Stimulated activated CD4-positive, alpha-beta T cell treated with anti-CD3 and anti-CD28 coated beads, Interleukin-12 subunit alpha, Interleukin-12 subunit beta, amount 100 ng/mL, for 48 hours (primary cell): ENCODE data around the gene CDKN3.
"Not testable (repeated sequence)": the region's sequence is repeated elsewhere in the genome, so short reads cannot be mapped to it uniquely, and the experiment has no call there.

Experiments
- DNase-seq, 3 donors: peaks; one replicate each; pipeline ENCODE4 v3.0.0-alpha.2; 2020; ENCODE audit warnings: low read depth in 2 of 3, low spot score in 1 of 3

CDKN3 gene

DNA sequence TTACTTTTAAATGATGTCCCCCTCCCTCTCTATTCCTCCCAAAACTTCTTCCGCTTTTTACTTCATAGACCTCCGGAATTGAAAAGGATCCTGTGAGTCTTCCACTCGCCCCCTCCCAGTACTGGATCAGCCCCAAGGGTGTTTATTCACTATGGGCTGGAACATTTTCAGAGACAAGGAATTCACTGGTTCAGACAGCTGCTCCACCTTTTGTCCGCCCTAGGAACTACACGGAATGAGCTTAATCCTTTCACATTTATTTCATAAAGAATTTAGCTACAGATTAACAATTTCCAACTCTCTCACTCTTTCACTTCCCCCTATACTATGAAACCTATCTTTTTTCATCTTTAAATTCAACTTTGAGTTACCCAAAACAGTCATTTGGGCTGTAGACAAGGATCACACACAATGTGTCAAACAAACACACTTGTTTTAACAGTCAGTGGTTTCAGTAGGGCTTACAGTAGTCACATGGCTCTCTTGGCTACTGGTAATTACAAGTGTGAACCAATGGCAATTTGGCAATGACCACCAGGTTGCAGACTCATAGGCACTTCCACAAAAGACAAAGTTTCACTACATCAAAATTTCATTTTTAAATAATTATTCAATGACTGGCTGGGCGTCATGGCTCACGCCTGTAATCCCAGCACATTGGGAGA lies 23.8 kb downstream of the CDKN3 start:
- no peak for DNase-seq

DNA sequence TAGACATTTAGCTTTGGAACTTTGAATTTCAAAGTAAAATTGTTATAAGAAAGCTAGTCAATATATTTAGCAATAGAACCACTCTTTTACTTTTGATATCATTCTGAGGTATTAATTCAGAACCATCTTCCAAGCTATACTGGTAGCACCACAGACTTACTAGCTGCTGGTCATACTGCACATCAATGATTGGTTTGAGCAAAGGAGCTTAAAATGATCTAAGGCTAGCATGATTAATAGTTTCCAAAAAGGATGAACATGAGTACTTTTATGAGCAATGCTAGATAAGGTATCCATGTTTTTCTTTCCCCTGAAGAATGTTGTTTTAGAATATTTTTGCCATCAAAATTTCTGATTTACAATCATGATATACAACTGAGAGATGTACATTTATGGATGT lies 27.2 kb downstream of the CDKN3 start:
- no peak for DNase-seq

DNA sequence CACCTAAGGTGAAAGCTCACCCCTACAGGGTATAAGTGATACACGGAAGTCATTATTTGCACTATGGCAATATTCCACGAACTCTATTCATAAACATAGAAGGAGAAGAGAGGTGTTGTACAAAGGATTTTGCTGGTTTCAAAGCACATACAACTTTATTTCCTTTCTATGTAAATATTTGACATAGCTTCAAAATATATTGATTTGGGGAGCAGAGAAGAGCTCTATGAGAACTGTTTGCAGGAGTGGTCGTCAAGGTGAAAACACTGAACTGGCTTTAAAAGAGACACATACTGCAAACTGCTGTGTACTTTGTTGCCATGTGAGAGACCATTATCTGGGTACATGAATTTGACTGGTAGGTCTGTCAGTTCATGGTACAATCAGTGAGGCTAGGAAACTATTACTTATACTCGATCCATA lies 27.7 kb downstream of the CDKN3 start:
- DNase-seq, result no peak

DNA sequence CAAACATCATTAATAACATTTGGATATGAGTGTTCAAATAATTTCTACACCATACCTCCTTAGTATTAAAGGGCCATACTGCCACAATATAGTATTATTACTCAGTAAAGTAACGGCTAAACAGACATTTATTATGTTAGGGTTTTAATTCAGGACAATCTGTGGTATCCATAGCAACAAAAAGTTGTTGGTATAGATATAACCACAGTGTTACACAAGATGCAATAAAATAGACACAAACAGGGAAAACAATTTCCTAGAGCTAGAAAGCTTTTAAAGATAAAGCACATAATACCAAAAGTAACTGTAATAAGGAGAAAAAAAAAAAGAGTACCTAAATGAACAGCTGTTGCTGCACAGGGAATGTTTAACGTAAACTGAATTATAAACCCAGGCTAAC lies 28.3 kb downstream of the CDKN3 start:
- DNase-seq, result no peak

DNA sequence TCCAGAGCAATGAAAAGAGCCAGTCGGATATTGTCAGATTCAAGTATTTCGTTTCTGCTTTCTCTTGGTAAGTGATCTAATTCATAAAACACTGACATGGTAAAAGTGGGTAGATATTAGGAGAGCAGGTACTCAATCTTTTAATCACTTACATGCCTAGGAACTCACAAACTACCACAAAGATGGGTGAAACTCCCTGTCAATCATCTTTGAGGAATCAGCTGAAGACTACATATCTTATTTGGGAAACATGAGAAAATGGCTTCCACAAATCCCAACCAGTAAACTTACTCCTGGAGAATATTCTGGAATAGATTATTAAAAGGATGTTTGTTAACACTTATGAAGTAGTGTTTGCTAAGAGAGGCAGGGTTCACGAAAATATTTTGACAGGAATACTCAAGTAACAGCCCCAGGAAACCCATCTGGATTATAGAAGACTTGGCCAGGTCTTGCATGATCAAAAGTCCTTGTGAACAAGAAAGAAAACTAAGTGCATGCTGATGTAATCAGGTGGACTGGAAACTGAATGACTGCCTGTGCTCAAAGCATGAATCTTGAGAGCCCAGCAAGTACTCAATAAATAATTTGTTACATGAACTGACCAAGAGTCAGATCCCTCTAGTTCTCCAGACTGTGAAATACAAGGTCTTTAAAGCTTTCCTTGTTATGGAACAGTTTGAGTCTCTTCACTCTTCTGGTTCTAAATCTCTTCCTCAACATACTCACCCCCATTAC lies 28.9 kb downstream of the CDKN3 start:
- DNase-seq, result no peak

DNA sequence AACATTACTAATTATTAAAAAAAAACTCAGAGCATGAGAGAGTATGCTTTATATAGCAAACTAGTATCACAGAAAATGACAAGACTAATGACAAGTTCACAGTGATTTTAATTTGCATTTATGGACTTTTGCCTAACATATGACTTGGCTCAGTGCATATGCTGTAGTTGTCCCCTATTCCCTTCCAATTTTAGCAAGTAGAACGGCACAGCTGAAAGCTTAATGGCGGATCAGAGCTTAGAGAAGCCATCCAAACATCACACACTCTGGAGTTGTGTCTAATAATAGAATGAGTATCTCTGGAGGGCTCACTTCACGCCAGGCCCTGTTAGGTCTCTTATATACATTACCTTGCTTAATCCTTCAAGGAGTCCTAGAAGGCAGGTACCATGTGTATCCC lies 31.1 kb downstream of the CDKN3 start:
- DNase-seq, result no peak

DNA sequence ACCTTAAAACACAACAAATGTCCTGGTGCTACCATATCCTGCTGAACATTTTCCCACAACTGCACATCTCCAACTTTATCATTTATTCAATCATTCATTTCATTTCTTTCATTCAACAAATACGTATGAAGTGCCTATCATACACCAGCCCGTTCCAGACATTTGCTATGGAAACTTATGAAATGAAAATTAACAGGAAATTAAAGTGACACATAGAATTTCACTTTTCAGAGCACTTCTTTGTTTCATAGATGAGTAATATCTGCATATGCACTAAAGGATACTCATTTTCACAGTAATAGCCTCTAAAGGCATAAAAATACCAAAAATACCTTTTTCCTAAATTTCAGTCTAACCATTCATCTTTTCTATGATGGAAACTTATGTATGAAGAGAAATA lies 31.7 kb downstream of the CDKN3 start:
- DNase-seq, result no peak

DNA sequence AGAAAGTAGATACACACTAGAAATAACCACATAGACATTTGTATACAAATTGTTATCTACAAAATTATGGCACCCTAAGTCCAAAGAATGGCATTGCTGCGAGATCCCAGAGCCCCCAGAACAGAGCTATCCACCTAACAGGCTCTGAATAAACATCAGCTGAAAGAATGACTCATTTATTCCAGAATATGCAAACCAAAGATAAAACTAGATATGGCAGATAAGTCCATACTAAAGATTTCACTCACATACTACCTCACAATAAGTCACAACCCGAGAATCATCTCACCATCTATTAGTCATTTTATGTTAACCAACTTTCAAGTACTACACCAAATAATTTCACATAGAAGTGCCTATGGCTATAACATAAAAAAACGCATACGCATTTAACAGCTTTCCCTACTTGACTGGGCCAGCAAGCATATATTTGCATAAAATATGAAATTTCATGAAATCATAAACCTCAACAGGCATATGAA lies 38.7 kb downstream of the CDKN3 start:
- no peak for DNase-seq

DNA sequence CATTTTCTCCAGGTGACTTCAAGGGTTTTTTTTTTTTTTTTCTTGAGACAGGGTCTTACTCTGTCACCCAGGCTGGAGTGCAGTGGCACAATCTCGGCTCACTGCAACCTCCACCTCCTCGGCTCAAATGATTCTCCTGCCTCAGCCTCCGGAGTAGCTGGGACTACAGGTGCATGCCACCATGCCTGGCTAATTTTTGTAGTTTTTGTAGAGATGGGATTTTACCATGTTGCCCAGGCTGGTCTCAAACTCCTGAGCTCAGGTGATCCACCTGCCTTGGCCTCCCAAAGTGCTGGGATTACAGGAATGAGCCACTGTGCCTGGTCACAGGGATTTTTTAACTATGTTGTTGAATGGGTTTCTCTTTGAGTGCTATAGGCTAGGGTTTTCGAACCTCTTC lies 41.1 kb downstream of the CDKN3 start:
- not testable (repeated sequence) for DNase-seq

DNA sequence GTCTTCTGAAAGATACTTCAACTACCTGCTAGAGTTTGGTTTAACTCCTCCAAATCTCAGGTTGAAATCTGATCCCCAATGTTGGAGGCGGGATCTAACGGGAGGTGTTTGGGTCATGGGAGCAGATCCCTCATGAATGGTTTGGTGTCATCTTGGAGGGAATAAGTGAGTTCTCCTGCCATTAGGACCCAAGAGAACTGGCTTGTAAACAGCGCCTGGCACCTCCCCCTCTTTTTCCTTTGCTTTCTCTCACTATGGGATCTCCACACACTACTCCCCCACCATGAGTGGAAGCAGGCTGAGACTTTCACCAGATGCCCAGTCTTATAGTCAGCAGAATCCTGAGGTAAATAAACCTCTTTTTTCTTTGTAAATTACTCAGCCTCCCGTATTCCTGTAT lies 41.9 kb downstream of the CDKN3 start:
- DNase-seq, result no peak

DNA sequence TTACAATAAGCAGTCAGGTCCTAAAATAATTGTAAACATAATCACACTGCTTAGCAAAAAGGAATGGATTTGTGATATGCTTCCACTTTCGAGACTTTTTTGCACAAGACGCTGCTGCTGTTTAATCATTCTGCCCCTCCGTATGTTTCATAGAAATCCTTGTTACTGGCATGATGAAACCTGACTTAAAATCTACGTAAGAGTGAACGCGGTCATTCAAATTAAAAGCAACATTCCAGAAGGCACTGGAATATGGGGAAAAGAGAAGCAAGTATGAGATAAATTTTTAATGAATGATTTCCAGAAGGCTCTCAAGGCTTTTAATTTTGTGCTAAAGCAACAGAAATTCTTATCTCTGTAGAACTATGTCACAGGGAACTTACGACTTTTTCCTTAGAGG lies 43.2 kb downstream of the CDKN3 start:
- no peak for DNase-seq

DNA sequence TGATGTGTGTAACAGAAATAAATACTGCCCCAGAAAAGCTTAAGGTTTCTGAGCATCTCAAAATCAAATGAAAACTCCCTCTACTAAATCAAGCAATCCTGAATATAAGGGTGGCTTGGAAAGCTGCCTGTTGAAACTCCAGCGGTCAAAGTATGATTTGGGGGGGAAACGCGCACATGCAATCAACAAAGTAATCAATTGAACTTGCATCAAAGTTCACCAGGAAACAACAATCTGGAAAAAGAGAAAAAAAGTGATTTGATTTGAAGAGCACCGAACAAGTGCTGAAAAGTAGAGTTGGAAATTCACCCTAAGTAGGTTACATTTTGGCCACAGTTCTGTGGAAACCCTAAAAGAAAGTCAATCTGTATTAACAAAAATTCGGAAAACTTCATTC lies 43.7 kb downstream of the CDKN3 start:
- DNase-seq, result no peak

DNA sequence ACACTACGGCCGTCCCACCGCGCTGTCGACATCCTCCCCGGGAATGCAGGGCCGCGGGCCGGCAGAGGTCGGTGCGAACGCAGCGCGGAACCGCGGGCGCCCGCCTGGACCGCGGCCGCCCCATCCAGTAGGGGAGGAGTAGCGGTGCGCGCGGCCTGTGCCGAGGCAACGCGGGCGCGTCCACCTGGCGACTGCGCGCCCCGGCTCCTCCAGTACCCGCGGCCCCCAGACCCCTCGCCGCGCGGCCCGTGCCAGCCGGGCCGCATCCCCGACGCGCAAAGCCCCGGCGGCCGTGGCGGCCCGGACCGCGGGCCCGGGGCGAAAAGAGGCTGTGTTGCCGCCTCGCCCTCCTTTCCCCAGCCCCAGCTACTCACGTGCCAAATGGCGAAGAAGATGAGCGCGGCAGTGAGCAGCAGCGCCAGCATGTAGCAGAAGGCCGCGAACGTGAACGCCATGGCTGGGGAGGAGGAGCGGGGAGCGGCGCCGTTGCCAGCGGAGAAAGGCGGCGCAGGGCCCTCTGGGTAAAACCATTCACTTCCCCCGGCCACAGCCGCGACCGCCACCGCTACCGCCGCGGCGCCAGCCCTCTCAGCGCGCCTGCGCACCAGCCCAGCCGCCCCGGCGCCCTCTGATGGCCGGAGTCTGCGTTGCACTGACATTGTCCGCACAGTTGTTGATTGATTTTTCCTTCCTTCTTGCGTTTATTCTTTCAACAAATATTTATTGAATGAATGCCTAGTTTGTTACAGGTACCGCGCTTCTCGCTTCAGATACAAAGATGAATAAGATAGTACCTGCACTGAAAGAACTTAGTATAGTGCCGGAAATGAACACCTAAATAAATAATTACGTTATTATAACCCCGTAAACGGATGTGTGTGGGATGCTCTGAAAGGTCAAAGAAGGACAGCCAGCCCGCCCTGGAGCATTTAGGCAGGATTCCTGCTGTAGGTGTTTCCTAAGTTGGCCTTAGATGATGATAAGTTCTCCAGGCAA lies 44.4 kb downstream of the CDKN3 start, which contains the start of gene CNIH1:
TSS of gene CNIH1 (minus strand) at position 502 of the 996 bp plus-strand sequence. CDS start at position 455, 47 bp downstream.
- peak; percentile 87 to 94 (median 90) for DNase-seq

DNA sequence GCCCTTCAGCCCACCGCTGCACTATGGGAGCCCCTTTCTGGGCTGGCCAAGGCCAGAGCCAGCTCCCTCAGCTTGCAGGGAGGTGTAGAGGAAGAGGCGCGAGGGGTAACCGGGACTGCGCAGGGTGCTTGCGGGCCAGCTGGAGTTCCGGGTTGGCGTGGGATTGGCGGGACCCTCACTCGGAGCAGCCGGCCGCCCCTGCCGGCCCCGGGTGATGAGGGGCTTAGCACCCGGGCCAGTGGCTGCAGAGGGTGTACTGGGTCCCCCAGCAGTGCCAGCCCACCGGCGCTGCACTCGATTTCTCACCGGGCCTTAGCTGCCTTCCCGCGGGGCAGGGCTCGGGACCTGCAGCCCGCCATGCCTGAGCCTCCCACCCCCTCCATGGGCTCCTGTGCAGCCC lies 46.2 kb downstream of the CDKN3 start:
- DNase-seq, result not testable (repeated sequence)

DNA sequence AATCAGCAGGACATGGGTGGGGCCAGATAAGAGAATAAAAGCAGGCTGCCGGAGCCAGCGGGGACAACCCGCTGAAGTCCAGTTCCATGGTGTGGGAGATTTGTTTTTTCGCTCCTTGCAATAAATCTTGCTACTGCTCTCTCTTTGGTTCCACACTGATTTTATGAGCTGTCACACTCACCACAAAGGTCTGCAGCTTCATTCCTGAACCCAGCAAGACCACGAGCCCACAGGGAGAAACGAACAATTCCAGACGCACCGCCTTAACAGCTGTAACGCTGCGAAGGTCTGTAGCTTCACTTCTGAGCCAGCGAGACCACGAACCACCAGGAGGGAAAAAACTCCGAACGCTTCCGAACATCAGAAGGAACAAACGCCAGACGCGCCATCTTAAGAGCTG lies 47.2 kb downstream of the CDKN3 start:
- no peak for DNase-seq

DNA sequence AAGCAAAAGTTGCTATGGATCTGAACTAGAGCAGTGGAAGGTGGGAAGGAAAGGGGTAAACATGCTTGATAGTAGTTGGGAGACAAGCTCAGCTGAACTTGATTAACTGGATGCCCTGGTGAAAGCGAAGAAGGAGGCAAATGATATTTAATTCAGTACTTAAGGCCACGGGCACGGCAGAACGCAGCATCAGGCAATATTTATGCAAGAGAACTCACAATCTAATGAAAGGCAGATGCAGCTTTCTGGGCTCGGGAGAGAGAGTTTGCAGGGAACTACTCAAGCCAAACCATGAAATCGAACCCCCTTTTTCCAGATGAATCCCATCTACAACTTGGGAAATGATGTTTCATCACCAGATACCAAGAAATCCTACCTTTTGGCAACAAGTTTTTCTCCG lies 47.9 kb downstream of the CDKN3 start:
- no peak for DNase-seq

DNA sequence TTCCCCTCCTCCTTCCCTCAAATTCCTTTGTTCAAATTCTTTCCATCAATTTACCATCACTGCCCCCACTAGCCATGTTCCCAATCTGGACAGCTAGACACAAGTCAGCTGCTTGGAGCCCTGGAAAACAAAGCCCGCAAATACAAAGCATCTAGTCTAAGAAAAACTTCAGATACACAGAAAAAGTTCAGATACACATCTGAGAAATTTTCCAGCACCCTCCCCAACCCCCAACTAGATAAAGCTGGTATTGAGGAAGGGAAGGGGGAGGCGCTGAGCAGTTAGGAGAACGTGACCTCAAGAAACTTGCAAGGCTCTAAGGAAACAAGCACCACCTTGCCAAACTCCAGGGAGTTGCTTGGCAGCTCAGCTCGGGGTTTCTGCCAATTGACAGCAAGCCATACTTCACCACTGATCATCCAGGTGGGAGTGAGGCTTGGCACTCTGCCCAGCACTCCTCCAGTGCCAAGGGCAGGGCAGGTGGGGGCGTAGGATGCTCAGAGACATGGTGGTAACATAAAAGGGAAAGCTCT lies 49.4 kb downstream of the CDKN3 start:
- DNase-seq, result no peak

DNA sequence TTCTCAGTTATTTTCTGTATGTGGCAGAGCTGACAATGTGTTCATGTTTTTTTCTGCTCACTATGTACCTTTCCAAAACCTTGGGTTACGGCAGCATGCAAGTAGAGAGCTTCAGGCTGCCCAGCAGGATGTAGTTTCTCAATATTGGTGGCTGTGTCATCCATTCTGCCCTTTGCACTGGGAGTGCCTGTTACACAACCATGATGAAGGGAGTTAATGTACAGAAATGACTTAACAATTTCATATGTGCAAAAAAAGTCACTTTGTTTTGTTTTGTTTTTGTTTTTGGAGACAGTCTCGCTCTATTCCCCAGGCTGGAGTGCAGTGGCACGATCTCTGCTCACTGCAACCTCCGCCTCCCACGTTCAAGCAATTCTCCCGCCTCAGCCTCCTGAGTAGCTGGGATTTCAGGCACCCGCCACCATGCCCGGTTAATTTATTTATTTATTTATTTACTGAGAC lies 50.5 kb downstream of the CDKN3 start:
- DNase-seq, result no peak

DNA sequence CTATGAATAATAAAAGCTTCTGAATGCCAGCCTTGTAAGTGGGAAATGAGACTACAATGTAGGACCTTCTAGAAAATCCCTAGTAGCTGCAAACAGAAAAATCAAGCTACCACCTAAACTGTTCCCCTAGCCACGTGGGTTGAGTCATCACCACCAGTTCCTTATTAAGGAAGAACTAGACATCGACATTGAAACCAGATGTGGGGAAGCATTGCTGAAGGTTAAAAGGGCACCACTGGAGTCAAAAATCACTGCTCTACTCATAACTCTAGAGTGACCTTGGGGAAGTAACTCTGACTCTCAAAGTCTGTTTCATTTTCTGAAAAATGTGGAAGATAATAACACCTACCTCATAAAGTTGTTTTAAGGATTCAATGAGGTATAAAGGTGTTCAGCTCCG lies 53.7 kb downstream of the CDKN3 start:
- DNase-seq, result no peak

DNA sequence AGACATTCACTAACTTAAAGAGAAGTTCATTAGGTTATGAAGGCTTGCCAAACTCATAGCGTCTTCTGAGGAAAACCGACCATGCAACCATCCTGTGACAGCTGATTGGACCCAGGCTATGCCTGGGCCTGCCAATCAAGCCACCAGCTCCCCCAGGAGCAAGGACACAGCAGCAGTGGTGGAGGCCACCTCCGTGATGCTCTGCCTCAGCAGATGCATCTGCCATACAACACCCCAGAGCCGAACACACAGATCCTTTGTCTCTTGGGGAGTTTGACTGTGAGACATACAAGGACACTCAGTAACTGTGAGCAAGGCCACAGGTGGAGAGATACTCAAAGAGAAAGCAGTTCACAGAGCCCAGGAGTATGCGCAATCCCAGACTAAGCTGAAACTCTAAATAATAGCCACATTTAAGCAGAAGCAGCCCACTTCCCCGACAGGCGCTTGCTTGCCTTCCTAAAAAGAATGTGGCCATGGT lies 54.4 kb downstream of the CDKN3 start:
- no peak for DNase-seq

DNA sequence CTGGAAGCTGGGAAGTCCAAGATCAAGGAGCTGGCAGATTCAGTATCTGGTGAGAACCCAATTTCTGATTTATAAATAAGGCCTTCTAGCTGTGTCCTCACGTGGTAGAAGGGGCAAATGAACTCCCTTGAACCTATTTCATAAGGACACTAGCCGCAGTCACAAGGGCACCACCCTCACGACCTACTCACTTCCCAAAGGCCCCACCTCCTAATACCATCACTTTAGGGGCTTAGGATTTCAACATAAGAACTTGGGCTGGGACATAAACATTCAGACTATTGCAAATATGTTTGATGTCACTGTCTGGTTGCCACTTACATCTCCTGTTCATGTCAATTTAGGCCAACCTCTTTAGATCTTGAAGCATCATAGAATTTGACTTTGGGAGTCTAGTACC lies 55.2 kb downstream of the CDKN3 start:
- no peak for DNase-seq
